Measurements from ENCODE around the gene RBM15.

RBM15 gene

DNA sequence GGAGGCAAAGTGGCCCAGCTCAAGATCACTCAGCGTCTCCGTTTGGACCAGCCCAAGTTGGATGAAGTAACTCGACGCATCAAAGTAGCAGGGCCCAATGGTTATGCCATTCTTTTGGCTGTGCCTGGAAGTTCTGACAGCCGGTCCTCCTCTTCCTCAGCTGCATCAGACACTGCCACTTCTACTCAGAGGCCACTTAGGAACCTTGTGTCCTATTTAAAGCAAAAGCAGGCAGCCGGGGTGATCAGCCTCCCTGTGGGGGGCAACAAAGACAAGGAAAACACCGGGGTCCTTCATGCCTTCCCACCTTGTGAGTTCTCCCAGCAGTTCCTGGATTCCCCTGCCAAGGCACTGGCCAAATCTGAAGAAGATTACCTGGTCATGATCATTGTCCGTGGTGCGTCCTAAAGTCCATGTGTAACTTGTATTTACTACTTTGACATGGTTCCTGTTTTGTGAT is 2.7 kb downstream of the RBM15 start:
- ATAC-seq, result no peak
- TF ChIP-seq OSR1 (CRISPR knock-in tag; IDR thresholded peaks at IDR 0.05) (no peak), ZC3H10 (CRISPR knock-in tag; IDR thresholded peaks at IDR 0.05) (no peak), PPARA (CRISPR knock-in tag; IDR thresholded peaks at IDR 0.05; ENCODE audit: borderline replicate concordance) (no peak), ISL1 (CRISPR knock-in tag; IDR thresholded peaks at IDR 0.05) (no peak), TCF4 (CRISPR knock-in tag; IDR thresholded peaks at IDR 0.05; ENCODE audit: borderline replicate concordance) (no peak), ZNF8 (CRISPR knock-in tag; IDR thresholded peaks at IDR 0.05) (no peak)
- TF ChIP-seq, protein P1, sequence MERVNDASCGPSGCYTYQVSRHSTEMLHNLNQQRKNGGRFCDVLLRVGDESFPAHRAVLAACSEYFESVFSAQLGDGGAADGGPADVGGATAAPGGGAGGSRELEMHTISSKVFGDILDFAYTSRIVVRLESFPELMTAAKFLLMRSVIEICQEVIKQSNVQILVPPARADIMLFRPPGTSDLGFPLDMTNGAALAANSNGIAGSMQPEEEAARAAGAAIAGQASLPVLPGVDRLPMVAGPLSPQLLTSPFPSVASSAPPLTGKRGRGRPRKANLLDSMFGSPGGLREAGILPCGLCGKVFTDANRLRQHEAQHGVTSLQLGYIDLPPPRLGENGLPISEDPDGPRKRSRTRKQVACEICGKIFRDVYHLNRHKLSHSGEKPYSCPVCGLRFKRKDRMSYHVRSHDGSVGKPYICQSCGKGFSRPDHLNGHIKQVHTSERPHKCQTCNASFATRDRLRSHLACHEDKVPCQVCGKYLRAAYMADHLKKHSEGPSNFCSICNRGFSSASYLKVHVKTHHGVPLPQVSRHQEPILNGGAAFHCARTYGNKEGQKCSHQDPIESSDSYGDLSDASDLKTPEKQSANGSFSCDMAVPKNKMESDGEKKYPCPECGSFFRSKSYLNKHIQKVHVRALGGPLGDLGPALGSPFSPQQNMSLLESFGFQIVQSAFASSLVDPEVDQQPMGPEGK (CRISPR knock-in tag; IDR thresholded peaks at IDR 0.05; ENCODE audit: borderline replicate concordance), result no peak

DNA sequence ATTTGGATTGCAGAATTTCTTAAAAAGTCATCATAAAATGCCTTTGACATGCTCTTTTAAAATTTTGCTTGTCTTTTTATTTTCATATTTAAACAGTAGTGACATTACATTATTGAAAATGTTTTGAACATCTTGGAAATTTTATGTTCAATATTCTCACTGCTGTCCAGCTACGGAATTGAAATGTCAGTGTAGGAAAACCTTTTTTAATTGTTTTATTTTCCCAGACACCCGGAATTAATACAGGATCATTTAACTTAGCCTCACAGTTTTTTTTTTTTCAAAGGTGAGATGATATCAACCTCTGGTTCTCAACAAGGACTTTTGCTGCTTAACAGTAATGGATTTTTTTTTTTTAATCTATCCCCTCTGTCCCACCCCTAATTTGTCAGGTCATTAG is 4.1 kb downstream of the RBM15 start:
- TF ChIP-seq ARNTL (CRISPR knock-in tag; IDR thresholded peaks at IDR 0.05; ENCODE audit: borderline replicate concordance, low read depth), result no peak
- TF ChIP-seq, protein P2, sequence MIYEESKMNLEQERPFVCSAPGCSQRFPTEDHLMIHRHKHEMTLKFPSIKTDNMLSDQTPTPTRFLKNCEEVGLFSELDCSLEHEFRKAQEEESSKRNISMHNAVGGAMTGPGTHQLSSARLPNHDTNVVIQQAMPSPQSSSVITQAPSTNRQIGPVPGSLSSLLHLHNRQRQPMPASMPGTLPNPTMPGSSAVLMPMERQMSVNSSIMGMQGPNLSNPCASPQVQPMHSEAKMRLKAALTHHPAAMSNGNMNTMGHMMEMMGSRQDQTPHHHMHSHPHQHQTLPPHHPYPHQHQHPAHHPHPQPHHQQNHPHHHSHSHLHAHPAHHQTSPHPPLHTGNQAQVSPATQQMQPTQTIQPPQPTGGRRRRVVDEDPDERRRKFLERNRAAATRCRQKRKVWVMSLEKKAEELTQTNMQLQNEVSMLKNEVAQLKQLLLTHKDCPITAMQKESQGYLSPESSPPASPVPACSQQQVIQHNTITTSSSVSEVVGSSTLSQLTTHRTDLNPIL (CRISPR knock-in tag; IDR thresholded peaks at IDR 0.05; ENCODE audit: low read depth), result no peak
- no peak for TF ChIP-seq ZNF70 (CRISPR knock-in tag; IDR thresholded peaks at IDR 0.05)
- no peak for TF ChIP-seq ZC3H10 (CRISPR knock-in tag; IDR thresholded peaks at IDR 0.05)
- no peak for TF ChIP-seq ESRRG (CRISPR knock-in tag; IDR thresholded peaks at IDR 0.05)
- TF ChIP-seq RARB (CRISPR knock-in tag; IDR thresholded peaks at IDR 0.05), result no peak
- TF ChIP-seq, protein P3, sequence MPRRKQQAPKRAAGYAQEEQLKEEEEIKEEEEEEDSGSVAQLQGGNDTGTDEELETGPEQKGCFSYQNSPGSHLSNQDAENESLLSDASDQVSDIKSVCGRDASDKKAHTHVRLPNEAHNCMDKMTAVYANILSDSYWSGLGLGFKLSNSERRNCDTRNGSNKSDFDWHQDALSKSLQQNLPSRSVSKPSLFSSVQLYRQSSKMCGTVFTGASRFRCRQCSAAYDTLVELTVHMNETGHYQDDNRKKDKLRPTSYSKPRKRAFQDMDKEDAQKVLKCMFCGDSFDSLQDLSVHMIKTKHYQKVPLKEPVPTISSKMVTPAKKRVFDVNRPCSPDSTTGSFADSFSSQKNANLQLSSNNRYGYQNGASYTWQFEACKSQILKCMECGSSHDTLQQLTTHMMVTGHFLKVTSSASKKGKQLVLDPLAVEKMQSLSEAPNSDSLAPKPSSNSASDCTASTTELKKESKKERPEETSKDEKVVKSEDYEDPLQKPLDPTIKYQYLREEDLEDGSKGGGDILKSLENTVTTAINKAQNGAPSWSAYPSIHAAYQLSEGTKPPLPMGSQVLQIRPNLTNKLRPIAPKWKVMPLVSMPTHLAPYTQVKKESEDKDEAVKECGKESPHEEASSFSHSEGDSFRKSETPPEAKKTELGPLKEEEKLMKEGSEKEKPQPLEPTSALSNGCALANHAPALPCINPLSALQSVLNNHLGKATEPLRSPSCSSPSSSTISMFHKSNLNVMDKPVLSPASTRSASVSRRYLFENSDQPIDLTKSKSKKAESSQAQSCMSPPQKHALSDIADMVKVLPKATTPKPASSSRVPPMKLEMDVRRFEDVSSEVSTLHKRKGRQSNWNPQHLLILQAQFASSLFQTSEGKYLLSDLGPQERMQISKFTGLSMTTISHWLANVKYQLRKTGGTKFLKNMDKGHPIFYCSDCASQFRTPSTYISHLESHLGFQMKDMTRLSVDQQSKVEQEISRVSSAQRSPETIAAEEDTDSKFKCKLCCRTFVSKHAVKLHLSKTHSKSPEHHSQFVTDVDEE (CRISPR knock-in tag; IDR thresholded peaks at IDR 0.05), result no peak
- no peak for TF ChIP-seq PPARA (CRISPR knock-in tag; IDR thresholded peaks at IDR 0.05; ENCODE audit: borderline replicate concordance)
- no peak for TF ChIP-seq ZNF8 (CRISPR knock-in tag; IDR thresholded peaks at IDR 0.05)
- no peak for TF ChIP-seq OSR1 (CRISPR knock-in tag; IDR thresholded peaks at IDR 0.05)
- TF ChIP-seq GLIS3 (CRISPR knock-in tag; IDR thresholded peaks at IDR 0.05), result no peak
- no peak for TF ChIP-seq ZNF565 (CRISPR knock-in tag; conservative IDR thresholded peaks at IDR 0.05; ENCODE audit: low read depth)
- no peak for TF ChIP-seq TOX (CRISPR knock-in tag; IDR thresholded peaks at IDR 0.05; ENCODE audit: borderline replicate concordance)
- TF ChIP-seq TCF4 (CRISPR knock-in tag; IDR thresholded peaks at IDR 0.05; ENCODE audit: borderline replicate concordance), result no peak
- TF ChIP-seq, protein P1 (CRISPR knock-in tag; IDR thresholded peaks at IDR 0.05; ENCODE audit: borderline replicate concordance), result no peak
- TF ChIP-seq SNAI2 (CRISPR knock-in tag; IDR thresholded peaks at IDR 0.05), result no peak
- no peak for TF ChIP-seq ZFP3 (CRISPR knock-in tag; IDR thresholded peaks at IDR 0.05)
- TF ChIP-seq, protein P4, sequence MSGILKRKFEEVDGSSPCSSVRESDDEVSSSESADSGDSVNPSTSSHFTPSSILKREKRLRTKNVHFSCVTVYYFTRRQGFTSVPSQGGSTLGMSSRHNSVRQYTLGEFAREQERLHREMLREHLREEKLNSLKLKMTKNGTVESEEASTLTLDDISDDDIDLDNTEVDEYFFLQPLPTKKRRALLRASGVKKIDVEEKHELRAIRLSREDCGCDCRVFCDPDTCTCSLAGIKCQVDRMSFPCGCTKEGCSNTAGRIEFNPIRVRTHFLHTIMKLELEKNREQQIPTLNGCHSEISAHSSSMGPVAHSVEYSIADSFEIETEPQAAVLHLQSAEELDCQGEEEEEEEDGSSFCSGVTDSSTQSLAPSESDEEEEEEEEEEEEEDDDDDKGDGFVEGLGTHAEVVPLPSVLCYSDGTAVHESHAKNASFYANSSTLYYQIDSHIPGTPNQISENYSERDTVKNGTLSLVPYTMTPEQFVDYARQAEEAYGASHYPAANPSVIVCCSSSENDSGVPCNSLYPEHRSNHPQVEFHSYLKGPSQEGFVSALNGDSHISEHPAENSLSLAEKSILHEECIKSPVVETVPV (CRISPR knock-in tag; IDR thresholded peaks at IDR 0.05), result no peak
- ATAC-seq, result no peak

DNA sequence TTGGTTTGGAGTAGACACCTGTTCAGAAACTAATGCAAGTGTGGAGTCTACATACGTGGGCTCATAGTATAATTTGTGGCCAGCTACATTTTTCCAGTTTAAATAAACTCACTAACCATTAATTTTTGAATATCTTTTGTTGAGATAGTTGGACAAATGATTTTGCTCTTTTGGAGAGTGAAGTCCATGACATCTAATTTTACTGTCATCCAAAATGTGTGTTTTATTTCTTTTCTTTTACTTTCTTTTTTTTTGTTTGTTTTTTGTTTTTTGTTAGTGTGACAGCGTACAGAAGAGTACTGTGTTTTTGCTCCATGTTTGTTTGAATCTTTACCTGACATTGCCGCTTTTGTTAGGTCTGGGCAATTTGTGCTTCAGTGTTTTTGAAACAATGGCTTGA is 5.0 kb downstream of the RBM15 start:
- ATAC-seq, result no peak
- TF ChIP-seq SNAI2 (CRISPR knock-in tag; IDR thresholded peaks at IDR 0.05) (no peak), ESRRG (CRISPR knock-in tag; IDR thresholded peaks at IDR 0.05) (no peak), ISL1 (CRISPR knock-in tag; IDR thresholded peaks at IDR 0.05) (no peak), PPARA (CRISPR knock-in tag; IDR thresholded peaks at IDR 0.05; ENCODE audit: borderline replicate concordance) (no peak), OSR1 (CRISPR knock-in tag; IDR thresholded peaks at IDR 0.05) (no peak), ZFP30 (CRISPR knock-in tag; IDR thresholded peaks at IDR 0.05) (no peak), TOX (CRISPR knock-in tag; IDR thresholded peaks at IDR 0.05; ENCODE audit: borderline replicate concordance) (no peak), ZC3H10 (CRISPR knock-in tag; IDR thresholded peaks at IDR 0.05) (no peak), TCF4 (CRISPR knock-in tag; IDR thresholded peaks at IDR 0.05; ENCODE audit: borderline replicate concordance) (no peak), RARB (CRISPR knock-in tag; IDR thresholded peaks at IDR 0.05) (no peak)
- TF ChIP-seq, protein P2 (CRISPR knock-in tag; IDR thresholded peaks at IDR 0.05; ENCODE audit: low read depth), result no peak
- TF ChIP-seq, protein P5, sequence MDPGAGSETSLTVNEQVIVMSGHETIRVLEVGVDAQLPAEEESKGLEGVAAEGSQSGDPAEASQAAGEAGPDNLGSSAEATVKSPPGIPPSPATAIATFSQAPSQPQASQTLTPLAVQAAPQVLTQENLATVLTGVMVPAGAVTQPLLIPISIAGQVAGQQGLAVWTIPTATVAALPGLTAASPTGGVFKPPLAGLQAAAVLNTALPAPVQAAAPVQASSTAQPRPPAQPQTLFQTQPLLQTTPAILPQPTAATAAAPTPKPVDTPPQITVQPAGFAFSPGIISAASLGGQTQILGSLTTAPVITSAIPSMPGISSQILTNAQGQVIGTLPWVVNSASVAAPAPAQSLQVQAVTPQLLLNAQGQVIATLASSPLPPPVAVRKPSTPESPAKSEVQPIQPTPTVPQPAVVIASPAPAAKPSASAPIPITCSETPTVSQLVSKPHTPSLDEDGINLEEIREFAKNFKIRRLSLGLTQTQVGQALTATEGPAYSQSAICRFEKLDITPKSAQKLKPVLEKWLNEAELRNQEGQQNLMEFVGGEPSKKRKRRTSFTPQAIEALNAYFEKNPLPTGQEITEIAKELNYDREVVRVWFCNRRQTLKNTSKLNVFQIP (CRISPR knock-in tag; IDR thresholded peaks at IDR 0.05; ENCODE audit: borderline replicate concordance, low read depth), result no peak
- TF ChIP-seq, protein P1 (CRISPR knock-in tag; IDR thresholded peaks at IDR 0.05; ENCODE audit: borderline replicate concordance), result no peak

Measured in SK-N-SH treated with all-trans-retinoic acid at 6 μM for 48 hours (cell line).